GM23338 (cell line): ENCODE results near the gene LIPG. TPM values are rescaled to one million over a fixed set of nuclear protein-coding genes. Genes with fewer than 3 reads are reported as not detected.

Source experiments
- ATAC-seq: fragments of 200-7000 bp; cut with Tn5 transposase; 3 replicates; pipeline ENCODE4 v1.9.1; 2020
- DNase-seq: peaks from one replicate; pipeline ENCODE4 v3.0.0-alpha.2; 2015; ENCODE audit warnings: low spot score
- H2AFZ ChIP-seq: fragments of 200-600 bp; sonication (generic); 2 replicates; pipeline ENCODE4 v1.8.0; 2016; ENCODE audit warnings: antibody characterized with exemption, mild to moderate bottlenecking, moderate library complexity
- H3F3A ChIP-seq: fragments of 200-600 bp; sonication (generic); replicated peaks from 2 replicates; pipeline ENCODE4 v1.8.0; 2017; ENCODE audit warnings: antibody characterized with exemption, mixed run types, low read depth
- H3K27ac ChIP-seq: fragments of 200-600 bp; sonication (generic); 2 replicates; pipeline ENCODE4 v1.6.1; 2016; ENCODE audit warnings: low read depth
- H3K27me3 ChIP-seq: fragments of 200-600 bp; sonication (generic); 2 replicates; pipeline ENCODE4 v1.8.0; 2016; ENCODE audit warnings: mild to moderate bottlenecking, mixed run types, moderate library complexity; ENCODE audit not compliant: insufficient read depth
- H3K36me3 ChIP-seq: fragments of 200-600 bp; sonication (generic); 2 replicates; pipeline ENCODE4 v1.8.0; 2016; ENCODE audit warnings: mild to moderate bottlenecking; ENCODE audit not compliant: insufficient read depth
- H3K4me1 ChIP-seq: fragments of 200-600 bp; sonication (generic); 2 replicates; pipeline ENCODE4 v1.8.0; 2016; ENCODE audit warnings: mild to moderate bottlenecking, moderate library complexity; ENCODE audit not compliant: insufficient read depth
- H3K4me2 ChIP-seq: fragments of 200-600 bp; sonication (generic); 2 replicates; pipeline ENCODE4 v1.7.1; 2017; ENCODE audit warnings: mixed run types
- H3K4me3 ChIP-seq: fragments of 200-600 bp; sonication (generic); 2 replicates; pipeline ENCODE4 v1.6.1; 2016; ENCODE audit warnings: mixed run types
- H3K79me2 ChIP-seq: fragments of 200-600 bp; sonication (generic); replicated peaks from 2 replicates; pipeline ENCODE4 v1.8.0; 2017; ENCODE audit warnings: mild to moderate bottlenecking; ENCODE audit not compliant: insufficient read depth
- H3K9me2 ChIP-seq: fragments of 200-600 bp; sonication (generic); 2 replicates; pipeline ENCODE4 v1.8.0; 2017; ENCODE audit not compliant: insufficient read depth
- H4K20me1 ChIP-seq: fragments of 200-600 bp; sonication (generic); replicated peaks from 2 replicates; pipeline ENCODE4 v1.8.0; 2017; ENCODE audit warnings: mild to moderate bottlenecking; ENCODE audit not compliant: insufficient read depth
- H3K27ac Mint-ChIP-seq: 2 replicates; pipeline ENCODE4 v1.8.0; 2020; ENCODE audit warnings: inconsistent platforms, mild to moderate bottlenecking, moderate library complexity, mixed read lengths
- H3K27me3 Mint-ChIP-seq: 3 replicates; pipeline ENCODE4 v1.8.0; 2022; ENCODE audit warnings: low read depth, mild to moderate bottlenecking, moderate library complexity, mixed read lengths, inconsistent platforms; ENCODE audit not compliant: insufficient read depth, poor library complexity
- H3K36me3 Mint-ChIP-seq: 3 replicates; pipeline ENCODE4 v1.8.0; 2021; ENCODE audit warnings: low read depth, mild to moderate bottlenecking, inconsistent platforms, moderate library complexity, mixed read lengths
- H3K4me1 Mint-ChIP-seq: 3 replicates; pipeline ENCODE4 v1.8.0; 2020; ENCODE audit warnings: mild to moderate bottlenecking, inconsistent platforms, mixed read lengths
- H3K4me3 Mint-ChIP-seq: 3 replicates; pipeline ENCODE4 v1.8.0; 2021; ENCODE audit warnings: moderate library complexity, mild to moderate bottlenecking, inconsistent platforms, mixed read lengths
- H3K9me3 Mint-ChIP-seq: 3 replicates; pipeline ENCODE4 v1.8.0; 2020; ENCODE audit warnings: moderate library complexity, mild to moderate bottlenecking, inconsistent platforms, mixed read lengths
- CREB1 ChIP-seq: fragments of 250-450 bp; sonication (Bioruptor Pico); IDR thresholded peaks from 2 replicates; pipeline ENCODE4 v1.5.0; 2020; ENCODE audit warnings: low read depth, mild to moderate bottlenecking, moderate library complexity
- CTCF ChIP-seq, 2 experiments: fragments of 200-600 bp in 1 of 2; sonication (generic) in 1 of 2; conservative IDR thresholded peaks; 2 replicates each; pipeline versions ENCODE4 v1.5.1 to v1.6.1; 2016 to 2017; ENCODE audit warnings: antibody characterized with exemption in 2 of 2, low read depth in 2 of 2, mild to moderate bottlenecking in 2 of 2, moderate library complexity in 1 of 2
- ETS1 ChIP-seq: IDR thresholded peaks from 2 replicates; pipeline ENCODE4 v1.6.1; 2016; ENCODE audit warnings: antibody characterized with exemption
- EZH2 ChIP-seq: fragments of 200-600 bp; sonication (generic); IDR thresholded peaks from one replicate; pipeline ENCODE4 v1.8.0; 2017; ENCODE audit warnings: antibody characterized with exemption, mild to moderate bottlenecking, low read depth; ENCODE audit not compliant: unreplicated experiment
- EZH2phosphoT487 ChIP-seq: fragments of 200-600 bp; sonication (generic); IDR thresholded peaks from one replicate; pipeline ENCODE4 v1.8.1; 2018; ENCODE audit warnings: antibody characterized with exemption; ENCODE audit not compliant: unreplicated experiment
- JUNB ChIP-seq: IDR thresholded peaks from one replicate; pipeline ENCODE4 v1.6.1; 2016; ENCODE audit warnings: antibody characterized with exemption; ENCODE audit not compliant: unreplicated experiment
- NANOG ChIP-seq: IDR thresholded peaks from 2 replicates; pipeline ENCODE4 v1.6.1; 2016; ENCODE audit warnings: antibody characterized with exemption, borderline replicate concordance
- POLR2AphosphoS5 ChIP-seq: IDR thresholded peaks from 2 replicates; pipeline ENCODE4 v1.6.1; 2016; ENCODE audit warnings: antibody characterized with exemption, low read depth
- STAT1 ChIP-seq: IDR thresholded peaks from one replicate; pipeline ENCODE4 v1.6.1; 2016; ENCODE audit warnings: antibody characterized with exemption; ENCODE audit not compliant: unreplicated experiment
- ZNF114 ChIP-seq: fragments of 250-450 bp; sonication (Bioruptor Pico); IDR thresholded peaks from 2 replicates; pipeline ENCODE4 v1.5.0; 2020; ENCODE audit warnings: mild to moderate bottlenecking, moderate library complexity
- ZNF331 ChIP-seq: fragments of 250-450 bp; sonication (Bioruptor Pico); IDR thresholded peaks from 2 replicates; pipeline ENCODE4 v1.5.0; 2020; ENCODE audit warnings: low read depth, mild to moderate bottlenecking, moderate library complexity
- polyA plus RNA-seq: library from polyadenylated mRNA; unstranded; fragments of >200 nt; fragmentation: Nextera tagmentation; extraction: Ambion mirVana; gene quantifications from 2 replicates; pipeline ENCODE4 v1.2.1, GENCODE V29; 2016
- total RNA-seq: library from RNA; depleted of rRNA; stranded (reverse); fragments of >200 nt; shearing (Covaris generic); gene quantifications from 2 replicates; pipeline ENCODE4 v1.2.3, GENCODE V29; 2014
- TF ChIP-seq, protein P1 (sequence below): fragments of 250-450 bp; sonication (Bioruptor Pico); IDR thresholded peaks from 2 replicates; pipeline ENCODE4 v1.5.0; 2020; ENCODE audit warnings: mild to moderate bottlenecking, moderate library complexity
- TF ChIP-seq, protein P2 (sequence below): IDR thresholded peaks from one replicate; pipeline ENCODE4 v1.6.1; 2018; ENCODE audit warnings: antibody characterized with exemption; ENCODE audit not compliant: unreplicated experiment

LIPG gene
- total and polyA plus RNA-seq, 2 experiments from 2014 or later, result 4.9 to 17.7 TPM

- Histone ChIP-seq H3K4me3 (no peak overlapping the region), H4K20me1 (no peaks in the 10 kb centered on the region), H3F3A (no peaks in the 10 kb centered on the region), H3K4me2 (no peak overlapping the region), H3K9me2 (no peaks in the 10 kb centered on the region), H3K27ac (no peak overlapping the region), H3K79me2 (no peaks in the 10 kb centered on the region), H3K4me1 (peaks cover 31% of the 10 kb centered on the region), H3K36me3 (no peaks in the 10 kb centered on the region), H2AFZ (no peak overlapping the region), H3K27me3 (no peaks in the 10 kb centered on the region)
- peaks cover under 1% of the 10 kb centered on the region; the same call in 2 of the 3 replicates for H3K36me3 Mint-ChIP-seq
- no peak overlapping the region for H3K4me3 Mint-ChIP-seq
- no peak overlapping the region for H3K27ac Mint-ChIP-seq
- DNase-seq, result no peak
- peaks cover 27% of the 10 kb centered on the region for H3K4me1 Mint-ChIP-seq
- ATAC-seq, result no peak
- H3K9me3 Mint-ChIP-seq, result peaks cover 2% of the 10 kb centered on the region
- TF ChIP-seq, protein P1, sequence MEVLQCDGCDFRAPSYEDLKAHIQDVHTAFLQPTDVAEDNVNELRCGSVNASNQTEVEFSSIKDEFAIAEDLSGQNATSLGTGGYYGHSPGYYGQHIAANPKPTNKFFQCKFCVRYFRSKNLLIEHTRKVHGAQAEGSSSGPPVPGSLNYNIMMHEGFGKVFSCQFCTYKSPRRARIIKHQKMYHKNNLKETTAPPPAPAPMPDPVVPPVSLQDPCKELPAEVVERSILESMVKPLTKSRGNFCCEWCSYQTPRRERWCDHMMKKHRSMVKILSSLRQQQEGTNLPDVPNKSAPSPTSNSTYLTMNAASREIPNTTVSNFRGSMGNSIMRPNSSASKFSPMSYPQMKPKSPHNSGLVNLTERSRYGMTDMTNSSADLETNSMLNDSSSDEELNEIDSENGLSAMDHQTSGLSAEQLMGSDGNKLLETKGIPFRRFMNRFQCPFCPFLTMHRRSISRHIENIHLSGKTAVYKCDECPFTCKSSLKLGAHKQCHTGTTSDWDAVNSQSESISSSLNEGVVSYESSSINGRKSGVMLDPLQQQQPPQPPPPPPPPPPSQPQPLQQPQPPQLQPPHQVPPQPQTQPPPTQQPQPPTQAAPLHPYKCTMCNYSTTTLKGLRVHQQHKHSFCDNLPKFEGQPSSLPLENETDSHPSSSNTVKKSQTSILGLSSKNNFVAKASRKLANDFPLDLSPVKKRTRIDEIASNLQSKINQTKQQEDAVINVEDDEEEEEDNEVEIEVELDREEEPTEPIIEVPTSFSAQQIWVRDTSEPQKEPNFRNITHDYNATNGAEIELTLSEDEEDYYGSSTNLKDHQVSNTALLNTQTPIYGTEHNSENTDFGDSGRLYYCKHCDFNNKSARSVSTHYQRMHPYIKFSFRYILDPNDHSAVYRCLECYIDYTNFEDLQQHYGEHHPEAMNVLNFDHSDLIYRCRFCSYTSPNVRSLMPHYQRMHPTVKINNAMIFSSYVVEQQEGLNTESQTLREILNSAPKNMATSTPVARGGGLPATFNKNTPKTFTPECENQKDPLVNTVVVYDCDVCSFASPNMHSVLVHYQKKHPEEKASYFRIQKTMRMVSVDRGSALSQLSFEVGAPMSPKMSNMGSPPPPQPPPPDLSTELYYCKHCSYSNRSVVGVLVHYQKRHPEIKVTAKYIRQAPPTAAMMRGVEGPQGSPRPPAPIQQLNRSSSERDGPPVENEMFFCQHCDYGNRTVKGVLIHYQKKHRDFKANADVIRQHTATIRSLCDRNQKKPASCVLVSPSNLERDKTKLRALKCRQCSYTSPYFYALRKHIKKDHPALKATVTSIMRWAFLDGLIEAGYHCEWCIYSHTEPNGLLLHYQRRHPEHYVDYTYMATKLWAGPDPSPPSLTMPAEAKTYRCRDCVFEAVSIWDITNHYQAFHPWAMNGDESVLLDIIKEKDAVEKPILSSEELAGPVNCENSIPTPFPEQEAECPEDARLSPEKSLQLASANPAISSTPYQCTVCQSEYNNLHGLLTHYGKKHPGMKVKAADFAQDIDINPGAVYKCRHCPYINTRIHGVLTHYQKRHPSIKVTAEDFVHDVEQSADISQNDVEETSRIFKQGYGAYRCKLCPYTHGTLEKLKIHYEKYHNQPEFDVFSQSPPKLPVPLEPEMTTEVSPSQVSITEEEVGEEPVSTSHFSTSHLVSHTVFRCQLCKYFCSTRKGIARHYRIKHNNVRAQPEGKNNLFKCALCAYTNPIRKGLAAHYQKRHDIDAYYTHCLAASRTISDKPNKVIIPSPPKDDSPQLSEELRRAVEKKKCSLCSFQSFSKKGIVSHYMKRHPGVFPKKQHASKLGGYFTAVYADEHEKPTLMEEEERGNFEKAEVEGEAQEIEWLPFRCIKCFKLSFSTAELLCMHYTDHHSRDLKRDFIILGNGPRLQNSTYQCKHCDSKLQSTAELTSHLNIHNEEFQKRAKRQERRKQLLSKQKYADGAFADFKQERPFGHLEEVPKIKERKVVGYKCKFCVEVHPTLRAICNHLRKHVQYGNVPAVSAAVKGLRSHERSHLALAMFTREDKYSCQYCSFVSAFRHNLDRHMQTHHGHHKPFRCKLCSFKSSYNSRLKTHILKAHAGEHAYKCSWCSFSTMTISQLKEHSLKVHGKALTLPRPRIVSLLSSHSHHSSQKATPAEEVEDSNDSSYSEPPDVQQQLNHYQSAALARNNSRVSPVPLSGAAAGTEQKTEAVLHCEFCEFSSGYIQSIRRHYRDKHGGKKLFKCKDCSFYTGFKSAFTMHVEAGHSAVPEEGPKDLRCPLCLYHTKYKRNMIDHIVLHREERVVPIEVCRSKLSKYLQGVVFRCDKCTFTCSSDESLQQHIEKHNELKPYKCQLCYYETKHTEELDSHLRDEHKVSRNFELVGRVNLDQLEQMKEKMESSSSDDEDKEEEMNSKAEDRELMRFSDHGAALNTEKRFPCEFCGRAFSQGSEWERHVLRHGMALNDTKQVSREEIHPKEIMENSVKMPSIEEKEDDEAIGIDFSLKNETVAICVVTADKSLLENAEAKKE (CRISPR knock-in tag), result no peak
- TF ChIP-seq ETS1 (no peak), CREB1 (CRISPR knock-in tag) (no peak), POLR2AphosphoS5 (no peak), ZNF331 (no peak), EZH2phosphoT487 (no peak), STAT1 (no peak), CTCF (conservative IDR thresholded peaks at IDR 0.05; ENCODE audit: low read depth in 2 of 2) (no peak), JUNB (no peak), EZH2 (no peak), ZNF114 (no peak), NANOG (no peak)
- TF ChIP-seq, protein P2, sequence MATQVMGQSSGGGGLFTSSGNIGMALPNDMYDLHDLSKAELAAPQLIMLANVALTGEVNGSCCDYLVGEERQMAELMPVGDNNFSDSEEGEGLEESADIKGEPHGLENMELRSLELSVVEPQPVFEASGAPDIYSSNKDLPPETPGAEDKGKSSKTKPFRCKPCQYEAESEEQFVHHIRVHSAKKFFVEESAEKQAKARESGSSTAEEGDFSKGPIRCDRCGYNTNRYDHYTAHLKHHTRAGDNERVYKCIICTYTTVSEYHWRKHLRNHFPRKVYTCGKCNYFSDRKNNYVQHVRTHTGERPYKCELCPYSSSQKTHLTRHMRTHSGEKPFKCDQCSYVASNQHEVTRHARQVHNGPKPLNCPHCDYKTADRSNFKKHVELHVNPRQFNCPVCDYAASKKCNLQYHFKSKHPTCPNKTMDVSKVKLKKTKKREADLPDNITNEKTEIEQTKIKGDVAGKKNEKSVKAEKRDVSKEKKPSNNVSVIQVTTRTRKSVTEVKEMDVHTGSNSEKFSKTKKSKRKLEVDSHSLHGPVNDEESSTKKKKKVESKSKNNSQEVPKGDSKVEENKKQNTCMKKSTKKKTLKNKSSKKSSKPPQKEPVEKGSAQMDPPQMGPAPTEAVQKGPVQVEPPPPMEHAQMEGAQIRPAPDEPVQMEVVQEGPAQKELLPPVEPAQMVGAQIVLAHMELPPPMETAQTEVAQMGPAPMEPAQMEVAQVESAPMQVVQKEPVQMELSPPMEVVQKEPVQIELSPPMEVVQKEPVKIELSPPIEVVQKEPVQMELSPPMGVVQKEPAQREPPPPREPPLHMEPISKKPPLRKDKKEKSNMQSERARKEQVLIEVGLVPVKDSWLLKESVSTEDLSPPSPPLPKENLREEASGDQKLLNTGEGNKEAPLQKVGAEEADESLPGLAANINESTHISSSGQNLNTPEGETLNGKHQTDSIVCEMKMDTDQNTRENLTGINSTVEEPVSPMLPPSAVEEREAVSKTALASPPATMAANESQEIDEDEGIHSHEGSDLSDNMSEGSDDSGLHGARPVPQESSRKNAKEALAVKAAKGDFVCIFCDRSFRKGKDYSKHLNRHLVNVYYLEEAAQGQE, result no peak
- H3K27me3 Mint-ChIP-seq, result peaks cover under 1% of the 10 kb centered on the region
These were observed 36.9 kb upstream of the LIPG start for GRCh38 chr18:49524951-49525350.
